ENCODE measurements around the gene COMMD7.

Gene COMMD7

DNA sequence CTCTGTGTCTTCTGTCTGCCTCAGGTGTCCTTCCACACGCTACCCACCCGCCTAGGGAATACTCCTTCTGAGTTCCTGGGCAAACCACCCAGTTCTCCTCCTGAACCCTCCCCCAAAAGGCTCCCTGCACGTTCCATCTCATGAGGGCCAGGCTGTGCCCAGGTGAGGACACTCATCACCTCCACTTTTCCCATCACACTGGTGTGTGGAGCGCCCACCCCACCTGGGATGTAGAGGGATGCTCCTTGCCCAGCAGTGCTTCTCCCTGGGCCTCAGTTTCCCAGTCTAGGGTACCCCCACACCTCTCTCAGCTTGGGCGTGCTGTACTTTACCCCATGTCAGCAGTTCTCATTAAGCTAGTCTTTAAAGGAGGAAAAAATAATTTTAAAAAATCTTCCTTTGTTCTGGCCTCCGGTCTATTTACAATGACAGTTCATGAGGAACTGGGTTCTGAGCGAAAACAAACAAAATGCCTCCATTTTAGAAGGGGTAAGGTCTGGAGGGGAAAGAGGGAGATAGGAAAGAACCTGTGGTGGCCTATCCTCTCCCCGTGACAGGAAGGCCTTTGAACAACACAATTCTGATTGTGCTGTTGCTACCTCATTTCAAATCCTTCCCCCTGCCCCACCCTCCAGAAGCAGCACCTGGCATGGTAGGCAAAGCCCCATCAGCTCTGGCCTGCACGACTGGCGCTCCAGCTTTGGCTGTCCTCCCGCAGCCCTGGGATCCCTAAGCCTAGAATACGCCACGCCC, 67.9 kb downstream of the COMMD7 start:
- no peak for DNase-seq

DNA sequence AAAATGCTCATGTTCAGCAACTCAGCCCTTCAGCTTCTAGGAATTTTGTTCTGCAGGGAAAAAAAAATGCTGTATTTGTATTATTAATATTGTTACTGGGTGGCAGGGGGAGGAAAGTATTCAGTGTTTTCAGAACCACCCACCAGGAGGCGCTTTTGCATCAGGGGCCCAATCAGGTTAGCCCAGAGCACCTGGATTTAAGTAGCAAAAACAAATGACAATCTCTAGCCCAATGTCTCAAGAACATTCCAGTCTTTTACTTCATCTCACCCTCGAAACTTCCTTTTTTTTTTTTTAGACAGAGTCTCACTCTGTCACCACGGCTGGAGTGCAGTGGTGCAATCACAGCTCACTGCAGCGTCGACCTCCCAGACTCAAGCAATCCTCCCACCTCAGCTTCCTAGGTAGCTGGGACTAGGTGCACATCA, 68.9 kb downstream of the COMMD7 start:
- DNase-seq: peak; percentile 54

DNA sequence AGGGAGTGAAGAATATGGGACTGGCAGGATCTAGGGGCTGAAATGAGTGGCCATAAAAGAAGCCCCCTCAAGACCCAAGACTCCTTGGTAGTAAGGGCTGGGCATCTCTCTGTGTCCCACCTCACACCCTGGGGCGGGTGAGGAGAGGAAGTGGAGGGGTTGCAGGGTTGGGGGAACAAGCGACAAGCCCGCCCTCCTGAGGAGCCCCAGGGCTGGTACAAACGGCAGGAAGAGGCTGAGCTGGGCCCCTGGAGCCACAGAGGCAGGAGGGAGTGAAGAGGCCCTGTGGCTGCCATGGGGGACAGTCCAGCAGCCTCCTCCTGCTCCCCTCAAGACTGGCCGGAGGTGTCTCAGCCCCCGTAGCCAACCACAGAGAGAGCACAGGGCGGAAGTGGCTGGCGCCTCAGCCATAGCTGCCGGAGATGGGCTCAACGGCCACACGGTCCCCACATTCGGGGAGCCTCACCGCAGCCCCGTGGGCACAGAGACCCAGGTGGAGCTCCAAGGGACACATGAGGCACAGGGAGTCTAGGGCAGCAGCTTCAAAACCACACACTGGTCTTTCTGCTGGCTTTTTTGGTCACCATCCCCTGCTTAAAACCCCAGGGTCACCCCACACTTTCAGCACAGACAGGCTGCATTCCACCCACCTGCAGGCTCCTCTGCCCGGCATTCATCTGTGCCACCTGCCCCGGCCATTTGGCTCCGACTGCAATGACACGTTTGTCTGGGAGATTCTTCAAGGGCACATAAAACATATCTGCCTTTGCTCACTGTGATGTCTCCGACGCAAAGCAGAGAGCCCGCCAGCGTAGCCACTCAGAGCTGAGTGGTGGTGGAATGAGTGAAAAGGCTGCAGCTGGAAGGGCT, 70.0 kb downstream of the COMMD7 start:
- DNase-seq: no peak

DNA sequence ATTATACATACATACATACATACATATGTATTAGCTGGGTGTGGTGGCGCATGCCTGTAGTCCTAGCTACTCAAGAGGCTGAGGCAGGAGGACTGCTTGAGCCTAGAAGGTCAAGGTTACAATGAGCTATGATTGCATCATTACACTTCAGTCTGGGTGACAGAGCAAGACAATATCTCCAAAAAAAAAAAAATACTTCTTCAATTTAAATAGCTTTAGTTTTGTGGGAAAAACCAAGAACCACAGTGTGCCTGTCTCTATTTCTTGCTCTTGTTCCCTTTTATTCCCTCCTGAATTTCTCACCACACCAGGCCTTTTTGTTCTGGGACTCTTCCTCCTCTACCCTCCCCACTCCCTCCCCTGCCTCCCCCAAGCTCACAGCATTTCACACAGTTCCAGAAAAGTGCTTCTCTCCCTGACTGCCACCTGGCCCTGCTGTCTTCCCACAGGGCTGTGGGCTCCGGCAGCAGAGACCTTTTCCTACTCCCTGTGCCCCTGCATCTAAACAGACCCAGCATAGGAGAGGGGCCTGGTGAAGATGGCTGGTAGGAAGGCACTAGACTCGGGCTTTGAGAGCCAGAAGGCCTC, 70.8 kb downstream of the COMMD7 start:
- no peak for DNase-seq

DNA sequence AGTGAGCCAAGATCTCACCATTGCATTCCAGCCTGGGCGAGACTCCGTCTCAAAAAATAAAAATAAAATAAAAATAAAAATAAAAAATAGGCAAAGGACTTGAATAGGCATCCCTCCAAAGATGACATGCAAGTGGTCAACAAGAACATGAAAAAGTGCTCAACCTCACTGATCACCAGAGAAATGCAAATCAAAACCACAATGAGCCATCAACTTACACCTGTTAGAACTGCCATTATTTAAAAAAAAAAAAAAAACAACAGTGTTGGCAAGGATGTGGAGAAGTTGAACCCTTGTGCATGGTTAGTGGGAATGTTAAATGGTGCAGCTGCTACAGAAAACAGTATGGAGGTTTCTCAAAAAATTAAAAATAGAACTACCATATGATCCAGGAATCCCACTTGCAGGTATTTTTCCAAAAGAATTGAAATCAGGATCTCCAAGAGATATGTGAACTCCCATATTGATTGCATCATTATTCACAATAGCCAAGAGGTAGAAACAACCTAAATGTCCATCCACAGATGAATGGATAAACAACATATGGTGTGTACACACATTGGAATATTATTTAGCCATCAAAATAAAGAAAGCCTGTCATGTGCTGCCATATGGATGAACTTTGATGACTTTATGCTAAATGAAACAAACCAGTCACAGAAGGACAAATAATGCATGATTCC, 72.4 kb downstream of the COMMD7 start:
- no peak for DNase-seq

DNA sequence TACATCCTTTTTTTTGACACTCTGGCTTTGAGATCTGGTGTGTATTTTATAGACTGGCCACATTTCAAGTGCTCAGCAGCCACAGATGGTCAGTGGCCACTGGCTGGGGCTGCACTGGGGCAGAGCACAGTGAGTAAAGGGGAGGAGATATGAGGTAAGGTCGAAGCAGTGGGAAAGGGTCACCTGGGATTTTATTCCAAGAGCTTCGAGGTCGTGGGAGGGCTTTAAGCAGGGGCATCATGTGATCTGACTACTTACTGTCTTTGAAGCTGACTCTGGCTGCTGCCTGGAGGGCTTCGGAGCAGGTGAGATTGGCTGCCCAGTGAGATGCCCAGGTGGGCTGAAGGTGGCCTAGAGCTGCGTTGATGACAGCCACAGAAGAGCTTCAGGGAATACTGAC, 76.2 kb downstream of the COMMD7 start:
- DNase-seq: no peak

DNA sequence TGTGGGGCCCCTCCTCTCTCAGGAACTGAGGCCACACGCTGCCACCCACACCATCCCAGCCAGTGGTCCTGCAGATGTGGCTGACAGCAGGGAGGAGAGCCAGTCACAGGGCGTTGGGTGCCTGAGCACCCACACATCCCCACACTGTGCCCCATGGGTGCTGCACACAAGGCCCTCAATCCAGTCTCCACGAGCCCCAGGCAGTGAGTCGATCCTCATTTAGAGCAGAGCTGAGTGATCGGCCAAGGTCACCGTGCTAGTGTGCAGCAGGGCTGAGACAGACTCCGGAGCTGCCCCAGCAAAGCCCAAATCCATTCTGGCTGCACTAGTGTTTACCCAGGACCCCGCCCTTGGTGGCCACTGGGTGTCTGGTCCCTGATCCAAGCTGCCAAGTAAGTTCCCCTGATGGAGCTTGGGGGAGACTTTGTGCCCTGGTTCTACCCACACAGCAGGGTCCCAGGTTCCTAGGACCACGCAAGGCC, 78.5 kb downstream of the COMMD7 start:
- DNase-seq: no peak

DNA sequence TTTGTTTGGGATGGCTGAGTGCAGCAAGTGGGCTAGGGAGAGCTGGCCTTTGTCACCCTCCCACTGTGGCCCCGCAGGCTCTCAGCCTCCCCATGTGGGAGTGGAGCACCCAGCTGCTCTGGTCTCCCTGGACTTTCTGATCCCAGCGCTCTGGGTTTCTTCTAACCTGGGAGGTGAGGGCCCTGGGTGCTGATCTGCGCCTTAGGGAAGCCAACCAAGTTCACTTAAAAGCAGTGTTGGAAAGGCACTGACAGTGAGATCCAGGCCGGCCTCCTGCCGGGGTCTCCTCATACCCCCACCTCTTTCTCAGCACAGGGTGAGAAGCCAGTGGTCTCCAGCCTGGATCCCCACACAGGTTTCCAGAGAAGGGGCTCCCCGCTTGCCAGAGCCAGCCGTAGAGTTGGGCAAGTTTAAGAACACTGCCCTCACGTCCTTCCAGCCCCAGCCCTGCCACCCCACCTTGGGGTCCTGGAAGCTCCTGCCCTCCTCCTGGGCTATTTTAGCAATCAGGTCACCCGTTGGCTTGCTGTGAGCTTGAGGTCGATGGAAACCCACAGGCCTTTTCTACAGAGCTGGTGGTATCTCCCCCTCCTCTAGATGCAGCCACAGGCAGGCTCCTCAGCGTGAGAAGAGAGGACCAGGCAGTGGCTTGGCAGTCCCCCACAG, 79.1 kb downstream of the COMMD7 start:
- DNase-seq: no peak

DNA sequence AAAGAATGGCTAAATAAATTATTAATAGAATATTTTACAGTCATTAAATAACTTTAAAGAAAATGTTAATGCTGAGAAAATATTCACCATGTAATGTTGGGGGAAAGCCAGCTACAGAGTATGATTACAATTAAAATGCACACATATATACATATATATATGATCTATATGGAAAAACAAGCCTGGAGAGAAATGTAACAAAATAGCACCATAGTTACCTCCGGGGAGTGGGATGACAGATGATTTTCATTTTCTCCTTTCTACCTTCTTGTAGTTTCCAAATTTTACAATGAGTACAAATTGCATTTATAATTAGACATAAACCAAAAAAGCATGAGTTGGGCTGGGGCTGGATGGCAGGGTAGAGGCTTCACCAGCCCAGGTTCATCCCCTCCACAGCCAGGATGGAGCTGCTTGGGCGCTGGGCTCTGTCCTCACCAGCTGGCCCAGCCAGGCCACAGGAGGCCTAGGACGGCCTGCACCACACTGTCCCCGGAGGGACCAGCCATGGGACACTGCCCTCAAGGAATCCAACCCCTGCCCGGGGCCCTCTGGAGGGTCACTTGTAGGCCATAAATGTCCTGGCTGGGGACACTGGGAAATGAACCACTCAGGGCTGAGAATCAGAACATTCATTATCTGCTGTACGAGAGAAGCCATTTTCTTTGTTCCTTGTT, 79.8 kb downstream of the COMMD7 start:
- no peak for DNase-seq

DNA sequence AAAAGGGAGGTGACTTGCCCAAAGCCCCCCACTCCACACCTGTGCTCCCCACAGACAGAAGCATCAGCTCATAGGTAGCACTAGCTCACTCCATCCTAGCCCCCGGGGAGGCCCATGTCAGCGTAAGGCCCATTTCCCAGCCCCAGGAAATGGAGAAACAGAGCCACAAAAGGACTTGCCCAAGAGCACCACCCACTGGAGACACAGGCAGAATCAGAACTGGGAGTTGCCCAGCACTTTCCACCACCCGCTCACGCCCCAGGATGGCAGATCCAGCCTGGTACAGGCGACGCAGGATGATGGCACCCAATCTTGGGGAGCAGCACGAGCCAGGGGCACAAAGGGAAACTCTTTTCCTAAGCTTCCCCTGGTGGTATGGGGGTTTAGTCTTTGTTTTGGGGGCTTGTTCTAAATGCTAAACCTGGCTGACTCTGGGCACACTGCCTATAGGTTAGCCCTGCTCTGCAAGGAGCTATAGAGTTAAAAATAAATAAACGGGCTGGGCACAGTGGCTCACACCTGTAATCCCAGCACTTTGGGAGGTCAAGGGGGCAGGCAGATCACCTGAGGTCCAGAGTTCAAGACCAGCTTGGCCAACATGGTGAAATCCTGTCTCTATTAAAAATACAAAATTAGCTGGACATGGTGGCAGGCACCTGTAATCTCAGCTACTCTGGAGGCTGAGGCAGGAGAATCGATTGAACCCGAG, 81.3 kb downstream of the COMMD7 start:
- no peak for DNase-seq

DNA sequence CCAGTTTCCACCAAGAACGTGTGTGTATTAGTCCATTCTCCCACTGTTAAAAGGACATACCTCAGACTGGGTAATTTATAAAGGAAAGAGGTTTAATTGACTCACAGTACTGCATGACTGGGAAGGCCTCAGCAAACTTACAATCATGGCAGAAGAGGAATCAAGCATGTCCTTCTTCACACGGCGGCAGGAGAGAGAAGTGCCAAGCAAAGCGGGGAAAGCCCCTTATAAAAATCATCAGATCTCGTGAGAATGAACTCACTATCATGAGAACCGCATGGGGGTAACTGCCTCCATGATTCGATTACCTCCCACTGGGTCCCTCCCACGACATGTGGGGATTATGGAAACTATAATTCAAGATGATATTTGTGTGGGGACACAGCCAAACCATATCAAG, 82.6 kb downstream of the COMMD7 start:
- no peak for DNase-seq

DNA sequence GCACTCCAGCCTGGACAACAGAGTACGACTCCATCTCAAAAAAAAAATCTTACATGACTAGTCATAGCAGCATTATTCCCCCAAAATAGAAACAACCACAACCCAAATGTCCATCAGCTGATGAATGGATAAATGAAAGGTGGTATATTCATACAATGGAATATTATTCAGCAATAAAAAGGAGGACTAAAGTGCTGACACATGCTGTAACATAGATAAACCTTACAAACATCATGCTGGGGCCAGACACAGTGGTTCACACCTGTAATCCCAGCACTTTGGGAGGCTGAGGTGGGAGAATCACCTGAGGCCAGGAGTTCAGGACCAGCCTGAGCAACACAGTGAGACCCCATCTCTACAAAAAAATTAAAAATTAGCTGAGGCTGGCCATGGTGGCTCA, 86.4 kb downstream of the COMMD7 start:
- DNase-seq: no peak

DNA sequence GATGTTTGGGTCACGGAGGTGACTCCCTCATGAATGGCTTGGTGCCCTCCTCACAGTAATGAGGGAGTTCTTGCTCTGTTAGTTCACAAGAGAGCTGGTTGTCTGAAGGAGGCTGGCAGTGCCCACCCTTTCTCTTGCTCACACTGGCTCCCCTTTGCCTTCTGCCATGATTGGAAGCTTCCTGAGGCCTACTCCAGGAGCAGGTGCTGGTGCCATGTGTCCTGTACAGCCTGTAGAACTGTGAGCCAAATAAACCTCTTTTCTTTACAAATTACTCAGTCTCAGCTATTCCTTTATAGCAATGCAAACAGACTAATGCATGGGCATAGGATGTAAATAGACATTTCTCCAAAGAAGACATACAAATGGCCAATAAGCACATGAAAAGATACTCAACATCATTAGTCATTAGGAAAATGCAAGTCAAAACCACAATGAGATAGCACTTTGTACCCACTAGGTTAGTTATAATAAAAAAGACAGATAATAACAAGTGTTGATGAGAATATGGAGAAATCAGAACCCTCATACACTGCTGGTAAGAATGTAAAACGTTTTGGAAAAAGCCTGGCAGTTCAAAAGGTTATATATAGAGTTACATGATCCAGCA, 87.3 kb downstream of the COMMD7 start:
- DNase-seq: no peak

DNA sequence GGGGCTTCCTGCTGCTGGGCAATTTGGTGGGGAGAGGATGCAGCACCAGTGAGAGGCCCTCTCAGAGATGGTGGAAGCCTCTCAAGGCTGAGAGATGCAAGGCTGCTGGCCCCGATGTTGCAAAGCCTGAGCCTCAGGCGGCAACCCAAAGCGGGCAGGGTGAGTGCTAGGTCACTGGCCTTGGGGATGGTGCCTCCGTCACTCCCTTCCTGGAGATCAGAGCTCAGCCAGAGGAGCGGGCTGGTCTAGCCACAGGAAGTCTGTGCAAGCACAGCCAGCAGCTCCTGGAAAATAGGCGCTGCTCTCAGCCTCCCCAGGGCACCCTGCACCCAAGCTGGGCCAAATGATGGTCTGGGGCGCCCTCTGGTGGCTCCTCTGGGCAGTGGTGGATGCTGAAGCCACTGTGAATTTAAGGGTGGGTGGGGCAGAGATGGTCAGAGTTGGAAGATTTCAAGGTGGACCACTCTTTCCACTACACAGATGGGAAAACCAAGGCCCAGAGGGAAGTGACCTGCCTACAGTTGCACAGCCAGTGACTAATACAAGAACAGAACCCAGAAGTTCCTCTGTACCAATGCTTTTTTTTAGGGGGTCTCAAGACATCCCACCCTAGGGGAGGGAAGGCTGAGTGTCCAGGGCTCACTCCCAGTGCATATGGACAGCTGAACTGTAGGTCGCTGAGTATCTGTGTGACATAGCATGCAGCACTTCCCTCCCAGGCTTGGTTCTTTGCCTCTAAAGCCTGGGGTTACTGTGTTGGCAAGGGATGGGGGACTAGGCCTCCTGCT, 90.3 kb downstream of the COMMD7 start:
- peak; percentile 77 for DNase-seq

Data from central memory CD4-positive, alpha-beta T cell (primary cell).